Adrenal gland (tissue), 5 donors: Measurements from ENCODE around the gene GJE1.

Experiments used
- CTCF ChIP-seq, 6 experiments: fragments of 450-650 bp in 4 of 6; fragments of 200-600 bp in 2 of 6; sonication (generic) in 1 of 6; IDR thresholded peaks; 1 replicate in 5 of 6; 2 replicates in 1 of 6; pipeline versions ENCODE4 v1.5.1 to v1.8.0; 2016 to 2021; ENCODE audit warnings: antibody characterized with exemption in 6 of 6, mild to moderate bottlenecking in 2 of 6, moderate library complexity in 1 of 6
- POLR2A ChIP-seq, 2 donors: fragments of 450-650 bp; IDR thresholded peaks; one replicate each; pipeline ENCODE4 v1.6.1; 2017; ENCODE audit warnings: antibody characterized with exemption in 2 of 2, mild to moderate bottlenecking in 2 of 2, moderate library complexity in 1 of 2
- donor health status: DM: no; HTN: no; CAD: no.

GRCh38 chr6:142155895-142156757 is 23.4 kb downstream of the GJE1 start:
- TF ChIP-seq CTCF (IDR thresholded peaks at IDR 0.05) = peak; percentile 31 to 59 (median 44)
- no peak for TF ChIP-seq POLR2A (IDR thresholded peaks at IDR 0.05)
